GDM1 (cell line): Measurements from ENCODE around the gene PCMTD2.

Source experiments
- DNase-seq: peaks from one replicate; lab custom pipeline; 2025; lab: John Stamatoyannopoulos, UW

The PCMTD2 gene

DNA sequence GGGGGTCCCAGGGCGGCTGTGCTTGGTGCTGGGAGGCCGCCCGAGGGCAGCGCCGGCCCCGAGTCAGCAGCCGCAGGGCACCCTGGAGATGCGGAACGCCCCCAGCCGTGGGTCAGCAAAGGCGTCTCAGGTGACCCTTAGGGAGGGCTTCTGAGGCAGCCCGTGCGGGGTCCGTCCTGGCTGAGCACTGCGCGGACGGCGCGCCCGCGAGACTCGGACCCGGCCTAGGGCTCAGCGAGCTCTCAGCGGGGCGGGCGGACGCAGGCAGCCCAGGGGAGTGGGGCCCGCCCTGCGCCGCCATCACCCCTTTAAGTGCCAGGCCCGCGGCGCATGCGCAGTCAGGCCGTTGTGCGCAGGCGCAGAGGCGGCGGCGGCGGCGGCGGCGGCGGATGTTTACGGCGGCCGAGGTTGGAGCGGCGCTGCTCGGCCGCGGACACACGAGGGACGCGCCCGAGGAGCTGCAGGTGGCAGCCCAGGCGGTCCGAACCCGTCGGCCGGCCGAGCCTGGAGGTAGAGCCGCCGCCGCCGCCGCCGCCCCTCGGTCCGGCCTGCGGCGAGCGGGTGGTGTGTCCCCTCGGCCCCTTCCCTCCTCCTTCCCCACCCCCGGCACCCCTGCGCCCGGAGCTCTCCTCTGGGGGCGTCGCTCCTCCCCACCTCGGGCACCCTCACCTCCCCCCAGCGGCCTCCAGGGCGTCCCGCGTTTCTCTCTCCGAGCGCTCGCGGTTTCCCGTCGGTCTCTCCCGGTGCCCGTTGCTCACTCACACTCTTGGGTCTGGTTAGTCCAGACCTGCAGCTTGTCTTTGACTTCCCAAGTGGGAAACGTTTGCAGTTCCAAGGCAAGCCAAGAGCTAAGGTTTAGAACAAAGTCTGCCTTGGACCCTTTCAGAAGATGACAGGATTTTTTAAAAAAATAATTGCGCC, at the start of gene PCMTD2:
Gene PCMTD2, plus strand, starts transcription at position 388 of the 921 bp plus-strand sequence. CDS start 4,218 bp downstream, outside the sequence.
- peak; percentile 84 for DNase-seq

DNA sequence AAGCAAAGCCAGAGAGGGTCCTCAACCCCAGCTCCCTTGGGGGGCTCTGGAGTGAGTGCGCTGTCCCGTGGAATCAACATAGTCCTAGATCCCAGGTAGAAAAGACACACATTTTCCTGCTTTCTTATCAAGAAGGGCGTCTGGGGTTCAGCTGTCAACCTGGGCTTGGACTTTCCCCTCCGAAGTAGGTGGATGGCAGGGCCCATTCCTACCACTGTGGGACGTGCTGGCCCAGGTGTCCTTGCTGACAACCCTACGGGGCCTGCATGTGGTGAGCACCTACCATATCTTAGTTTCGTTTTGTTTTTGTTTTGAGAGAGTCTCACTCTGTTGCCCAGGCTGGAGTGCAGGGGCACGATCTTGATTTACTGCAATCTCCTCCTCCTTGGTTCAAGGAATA, 48.9 kb upstream of the PCMTD2 start:
- DNase-seq, result no peak

DNA sequence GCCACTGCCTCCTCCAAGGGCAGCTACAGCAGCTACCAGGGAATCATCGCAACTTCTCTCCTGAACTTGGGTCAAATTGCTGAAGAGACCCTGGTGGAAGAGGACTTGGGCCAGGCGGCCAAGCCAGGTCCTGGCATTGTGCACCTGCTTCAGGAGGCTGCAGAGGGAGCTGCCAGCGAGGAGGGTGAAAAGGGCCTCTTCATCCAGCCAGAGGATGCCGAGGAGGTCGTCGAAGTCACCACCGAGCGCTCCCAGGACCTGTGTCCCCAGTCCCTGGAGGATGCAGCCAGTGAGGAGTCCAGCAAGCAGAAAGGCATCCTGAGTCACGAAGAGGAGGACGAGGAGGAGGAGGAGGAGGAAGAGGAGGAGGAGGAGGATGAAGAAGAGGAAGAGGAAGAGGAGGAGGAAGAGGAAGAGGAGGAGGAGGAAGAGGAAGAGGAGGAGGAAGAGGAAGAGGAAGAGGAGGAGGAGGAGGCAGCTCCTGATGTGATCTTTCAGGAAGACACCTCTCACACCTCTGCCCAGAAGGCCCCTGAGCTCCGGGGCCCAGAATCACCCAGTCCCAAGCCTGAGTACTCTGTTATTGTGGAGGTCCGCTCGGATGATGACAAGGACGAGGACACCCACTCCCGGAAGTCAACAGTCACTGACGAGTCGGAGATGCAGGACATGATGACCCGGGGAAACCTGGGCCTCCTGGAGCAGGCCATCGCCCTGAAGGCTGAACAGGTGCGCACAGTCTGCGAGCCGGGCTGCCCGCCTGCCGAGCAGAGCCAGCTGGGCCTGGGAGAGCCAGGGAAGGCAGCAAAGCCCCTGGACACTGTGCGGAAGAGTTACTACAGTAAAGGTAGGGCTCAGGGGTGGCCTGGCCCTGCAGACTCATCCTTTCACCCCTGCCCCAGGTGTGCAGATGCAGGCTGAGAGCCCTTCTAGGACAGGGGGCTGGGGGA, 47.6 kb upstream of the PCMTD2 start:
- DNase-seq, result no peak

GRCh38 chr20:64209148-64209547, 46.4 kb upstream of the PCMTD2 start:
- DNase-seq, result no peak

DNA sequence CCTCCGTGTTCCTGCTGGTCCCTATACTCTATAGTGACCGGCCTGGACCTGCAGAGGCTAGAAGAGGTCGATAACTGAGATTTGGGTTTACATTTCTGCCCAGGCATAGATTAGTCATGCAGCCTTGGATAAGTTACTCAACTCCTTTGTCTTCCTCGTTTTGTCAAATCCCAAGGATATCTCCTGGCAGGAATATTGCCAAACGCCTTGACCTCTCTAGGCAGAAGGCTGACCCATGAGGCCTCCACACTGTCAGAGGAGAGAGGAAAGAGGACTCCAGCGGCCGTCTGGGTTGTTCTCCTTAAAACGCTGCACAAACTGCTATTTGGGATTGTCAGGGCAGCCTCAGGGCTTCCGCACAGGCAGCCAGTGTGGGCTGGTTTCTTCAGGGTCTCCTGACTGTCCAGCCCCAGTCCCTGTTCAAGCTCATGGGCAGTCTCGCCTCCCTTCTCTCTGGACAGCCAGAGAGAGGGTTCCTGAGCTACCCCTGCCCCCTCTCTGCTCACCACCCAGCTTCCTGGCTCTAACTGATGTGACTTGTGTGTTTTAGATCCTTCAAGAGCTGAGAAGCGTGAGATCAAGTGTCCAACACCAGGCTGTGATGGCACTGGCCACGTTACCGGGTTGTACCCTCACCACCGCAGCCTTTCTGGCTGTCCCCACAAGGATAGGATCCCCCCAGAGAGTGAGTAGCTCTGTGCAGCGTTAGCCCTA, 44.7 kb upstream of the PCMTD2 start:
- no peak for DNase-seq

GRCh38 chr20:64211874-64212658, 43.5 kb upstream of the PCMTD2 start:
- DNase-seq, result no peak

DNA sequence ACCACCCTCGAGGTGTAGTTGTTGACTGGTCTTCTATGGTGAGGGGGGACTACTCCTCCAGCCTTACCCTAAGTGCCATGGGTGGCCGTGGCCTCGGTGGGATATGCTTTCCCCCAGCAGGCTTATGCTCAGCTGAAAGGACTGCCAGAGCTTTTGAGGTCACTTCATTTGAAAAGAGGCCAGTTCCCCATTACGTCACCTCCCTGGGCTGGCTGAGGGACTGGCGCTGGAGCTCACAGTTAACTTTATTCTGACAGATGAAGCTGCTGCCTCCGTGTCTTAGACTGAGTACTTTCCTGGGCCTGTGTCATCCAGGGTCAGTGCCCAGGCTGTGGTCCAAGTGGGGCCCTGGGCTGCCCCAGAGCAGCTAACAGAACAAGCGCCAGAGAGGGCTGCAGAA, 42.8 kb upstream of the PCMTD2 start:
- no peak for DNase-seq

DNA sequence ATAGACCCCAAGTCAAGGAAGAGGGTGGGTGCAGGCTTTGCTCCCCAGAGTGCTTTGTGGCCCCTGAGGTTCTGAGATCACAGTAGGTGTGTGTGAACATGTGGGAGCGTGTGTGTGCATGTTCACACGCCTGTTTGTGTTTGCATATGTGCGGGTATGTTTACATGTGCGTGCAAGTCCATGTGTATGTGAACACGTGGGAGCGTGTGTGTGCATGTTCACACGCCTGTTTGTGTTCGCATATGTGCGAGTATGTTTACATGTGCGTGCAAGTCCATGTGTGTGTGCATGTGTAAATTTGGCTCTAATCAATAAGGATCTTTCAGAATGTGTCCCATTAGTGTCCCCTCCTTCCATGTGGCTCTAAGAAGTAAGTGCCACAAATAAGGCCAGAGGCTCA, 41.4 kb upstream of the PCMTD2 start:
- no peak for DNase-seq

DNA sequence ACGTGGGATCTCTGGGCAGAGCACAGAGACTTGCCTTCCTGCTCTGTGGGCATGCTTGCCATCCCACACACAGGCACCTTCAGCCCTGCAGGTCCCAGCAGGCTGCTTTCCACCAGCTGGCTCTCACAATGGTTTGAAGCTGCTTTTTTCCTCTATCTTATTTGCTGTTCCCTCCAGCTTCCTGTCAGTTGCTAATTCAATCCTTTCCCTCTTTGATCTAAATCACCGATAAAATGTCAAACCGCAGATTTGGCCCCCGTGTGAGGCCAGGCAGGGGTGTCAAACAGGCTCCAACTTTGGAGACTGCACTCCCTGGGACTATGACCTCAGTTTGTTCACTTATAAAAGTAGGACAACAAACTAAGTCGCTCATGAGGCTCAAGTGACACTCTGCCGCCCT, 40.6 kb upstream of the PCMTD2 start:
- DNase-seq, result no peak

GRCh38 chr20:64216036-64216435, 39.5 kb upstream of the PCMTD2 start:
- no peak for DNase-seq

GRCh38 chr20:64216910-64217309, 38.6 kb upstream of the PCMTD2 start:
- DNase-seq, result no peak

DNA sequence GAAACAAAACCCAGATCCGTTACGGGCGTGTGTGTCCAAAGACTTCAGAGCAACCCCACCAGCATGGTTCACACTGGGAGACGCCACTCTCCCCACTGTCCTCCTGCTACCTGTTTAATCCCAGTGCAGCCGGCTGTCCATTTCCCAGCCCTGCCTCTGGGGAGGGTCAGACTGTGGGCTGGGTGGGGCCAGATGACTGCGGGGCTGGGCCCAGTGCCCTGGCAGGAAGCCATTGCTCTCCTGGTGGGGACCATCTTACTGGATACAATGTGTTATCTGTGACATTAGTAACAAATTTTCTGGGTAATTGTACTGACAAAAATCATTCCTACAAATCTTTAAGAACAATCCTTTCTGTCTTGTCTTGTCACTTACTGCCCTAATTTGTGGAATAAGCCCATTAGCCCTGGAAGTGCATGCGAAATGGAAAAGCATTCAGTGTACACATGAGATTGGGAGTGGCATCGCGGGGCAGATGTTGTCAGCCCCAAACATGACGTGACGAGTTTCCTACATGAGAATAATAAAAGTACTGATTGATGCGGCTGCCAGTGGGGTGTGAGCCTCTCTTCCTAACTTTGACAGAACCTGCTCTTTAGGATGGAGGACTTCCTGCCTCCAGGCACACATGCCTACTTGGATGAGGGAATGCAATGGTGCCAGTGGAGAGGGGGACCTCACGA, 37.9 kb upstream of the PCMTD2 start:
- DNase-seq, result no peak

DNA sequence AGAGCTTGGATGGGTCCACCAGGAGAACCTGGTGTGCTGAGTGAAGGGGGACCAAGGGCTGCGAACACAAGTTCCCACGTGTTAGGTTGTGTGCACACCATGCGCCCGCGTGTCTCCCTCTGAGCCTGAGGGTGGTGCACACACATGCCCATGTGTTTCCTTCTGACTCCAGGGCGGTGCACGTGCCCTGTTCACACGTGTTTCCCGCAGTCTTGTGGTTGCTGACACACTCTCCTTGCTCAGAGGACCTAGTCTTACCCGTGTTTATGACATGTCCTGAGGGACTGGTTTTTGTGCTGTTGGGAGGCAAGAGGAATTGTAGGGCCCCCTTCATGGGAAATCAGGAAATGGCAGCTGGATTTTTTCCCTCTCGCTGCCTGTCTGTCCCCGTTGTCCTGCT, 36.3 kb upstream of the PCMTD2 start:
- DNase-seq, result no peak

- DNase-seq, result no peak
Measured at GRCh38 chr20:64219730-64220129, 35.8 kb upstream of the PCMTD2 start.

GRCh38 chr20:64220420-64220819, 35.1 kb upstream of the PCMTD2 start:
- no peak for DNase-seq

DNA sequence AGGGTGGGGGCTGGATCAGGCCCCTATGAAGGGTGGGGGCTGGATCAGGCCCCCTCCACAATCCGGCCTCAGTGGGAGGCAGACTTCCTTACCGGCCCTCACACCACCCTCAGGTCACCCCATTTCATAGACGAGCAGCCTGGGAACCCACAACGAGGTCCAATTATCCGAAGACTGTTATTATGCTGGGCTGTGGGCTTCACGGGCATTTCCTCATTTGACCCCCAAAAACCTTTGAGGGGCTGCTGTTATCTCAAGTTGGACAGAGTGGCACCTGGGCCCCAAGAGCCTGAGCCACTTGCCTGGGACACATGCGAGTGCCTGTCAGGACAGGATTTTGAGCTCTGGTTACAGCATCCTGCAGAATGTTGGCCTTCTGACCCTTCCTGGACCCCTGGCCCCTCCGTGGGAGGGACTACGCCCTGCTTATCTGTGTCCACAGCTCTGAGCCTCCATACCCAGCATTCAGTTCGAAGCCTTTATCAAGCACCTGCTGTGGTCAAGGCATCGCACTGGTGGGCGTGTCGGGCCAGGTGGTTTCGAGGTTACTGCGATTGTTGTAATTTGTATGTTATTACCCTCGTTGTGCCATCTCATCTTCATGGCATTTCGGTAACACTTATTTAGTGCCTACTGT, 34.5 kb upstream of the PCMTD2 start:
- DNase-seq, result no peak

- DNase-seq, result no peak
Measured at GRCh38 chr20:64222291-64222735, 33.2 kb upstream of the PCMTD2 start.

- no peak for DNase-seq
Measured at GRCh38 chr20:64222851-64223525, 32.6 kb upstream of the PCMTD2 start.

- DNase-seq, result no peak
Measured at GRCh38 chr20:64223526-64224067, 32.0 kb upstream of the PCMTD2 start.
